ENCODE measurements around the gene CORO2B. TPM values are rescaled to one million over a fixed set of nuclear protein-coding genes. Genes with fewer than 3 reads are reported as not detected.

The CORO2B gene
- total RNA-seq, 1 donor from 2014 or later: 3.9 TPM

DNA sequence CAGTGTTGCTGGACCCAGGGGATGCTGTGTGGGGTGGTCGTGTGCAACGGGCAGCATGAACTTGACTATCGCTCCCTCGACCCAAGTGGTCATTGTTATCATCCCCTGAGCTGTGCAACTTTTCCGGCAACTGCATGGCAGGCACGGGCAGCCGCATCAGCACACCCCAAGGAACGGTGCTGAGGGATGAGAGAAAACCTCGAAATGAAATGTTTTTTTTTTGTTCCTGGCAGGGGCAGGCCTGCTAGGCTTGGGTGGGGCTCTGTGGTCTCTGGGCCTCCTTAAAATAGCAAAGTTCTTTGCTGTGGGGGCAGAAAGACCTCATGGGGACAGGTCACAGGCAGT, 51.4 kb downstream of the CORO2B start:
- Mint-ChIP-seq H3K27ac (no peak overlapping the region), H3K9me3 (no peaks in the 10 kb centered on the region), H3K4me3 (no peak overlapping the region), H3K4me1 (ENCODE audit: unreplicated experiment) (peaks cover 14% of the 10 kb centered on the region), H3K27me3 (peaks cover 17% of the 10 kb centered on the region), H3K36me3 (no peaks in the 10 kb centered on the region)
- DNase-seq (ENCODE audit: extremely low spot score, unreplicated experiment): no peak
- TF ChIP-seq, protein P1, sequence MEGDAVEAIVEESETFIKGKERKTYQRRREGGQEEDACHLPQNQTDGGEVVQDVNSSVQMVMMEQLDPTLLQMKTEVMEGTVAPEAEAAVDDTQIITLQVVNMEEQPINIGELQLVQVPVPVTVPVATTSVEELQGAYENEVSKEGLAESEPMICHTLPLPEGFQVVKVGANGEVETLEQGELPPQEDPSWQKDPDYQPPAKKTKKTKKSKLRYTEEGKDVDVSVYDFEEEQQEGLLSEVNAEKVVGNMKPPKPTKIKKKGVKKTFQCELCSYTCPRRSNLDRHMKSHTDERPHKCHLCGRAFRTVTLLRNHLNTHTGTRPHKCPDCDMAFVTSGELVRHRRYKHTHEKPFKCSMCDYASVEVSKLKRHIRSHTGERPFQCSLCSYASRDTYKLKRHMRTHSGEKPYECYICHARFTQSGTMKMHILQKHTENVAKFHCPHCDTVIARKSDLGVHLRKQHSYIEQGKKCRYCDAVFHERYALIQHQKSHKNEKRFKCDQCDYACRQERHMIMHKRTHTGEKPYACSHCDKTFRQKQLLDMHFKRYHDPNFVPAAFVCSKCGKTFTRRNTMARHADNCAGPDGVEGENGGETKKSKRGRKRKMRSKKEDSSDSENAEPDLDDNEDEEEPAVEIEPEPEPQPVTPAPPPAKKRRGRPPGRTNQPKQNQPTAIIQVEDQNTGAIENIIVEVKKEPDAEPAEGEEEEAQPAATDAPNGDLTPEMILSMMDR (conservative IDR thresholded peaks at IDR 0.05): no peak

DNA sequence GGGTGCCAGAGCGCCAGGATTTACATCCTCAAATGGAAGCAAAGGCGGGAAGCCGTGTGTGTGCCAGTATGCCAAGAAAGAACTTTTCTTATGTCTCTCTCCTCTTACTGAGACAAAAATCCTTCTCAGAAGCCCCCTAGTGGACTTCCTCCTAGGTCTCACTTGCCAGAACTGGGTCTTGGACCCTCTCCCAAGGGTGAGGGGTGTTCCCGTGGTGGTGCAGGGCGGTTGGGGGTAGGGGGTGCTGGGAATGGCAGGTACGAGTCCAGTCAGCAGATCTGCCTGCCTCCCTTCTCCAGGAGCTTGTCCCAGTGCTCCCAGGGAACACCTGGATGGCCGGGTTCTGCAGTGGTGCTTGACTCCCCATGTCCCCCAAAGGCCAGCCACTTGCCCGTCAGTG, 52.0 kb downstream of the CORO2B start:
- H3K9me3 Mint-ChIP-seq: no peaks in the 10 kb centered on the region
- no peak overlapping the region for H3K4me3 Mint-ChIP-seq
- H3K27ac Mint-ChIP-seq: no peak overlapping the region
- peaks cover 15% of the 10 kb centered on the region for H3K27me3 Mint-ChIP-seq
- TF ChIP-seq, protein P1 (conservative IDR thresholded peaks at IDR 0.05): peak; percentile 32
- no peak for DNase-seq (ENCODE audit: extremely low spot score, unreplicated experiment)
- peaks cover 18% of the 10 kb centered on the region for H3K4me1 Mint-ChIP-seq (ENCODE audit: unreplicated experiment)
- no peaks in the 10 kb centered on the region for H3K36me3 Mint-ChIP-seq

DNA sequence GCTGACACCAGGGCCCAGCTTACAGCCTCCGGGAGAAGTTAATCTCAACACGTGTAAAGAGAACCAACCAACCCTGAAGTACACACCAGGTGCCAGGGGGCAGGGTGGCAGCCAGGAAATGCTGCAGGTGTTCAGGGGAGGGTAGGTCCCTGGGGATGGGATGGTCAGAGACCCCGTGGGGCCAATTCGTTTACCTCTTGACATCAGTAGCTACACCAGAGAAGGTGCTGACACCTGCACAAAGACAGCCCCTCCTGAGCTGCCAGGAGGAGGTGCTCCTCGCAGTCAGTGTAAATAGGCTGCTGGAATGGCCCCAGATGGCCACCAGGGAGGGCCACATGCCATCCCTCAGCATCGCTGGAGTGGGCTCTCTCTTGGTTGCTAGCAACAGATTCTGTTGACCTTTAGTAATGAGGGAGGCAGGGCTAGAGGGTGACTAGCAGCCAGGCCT, 52.8 kb downstream of the CORO2B start:
- peaks cover 16% of the 10 kb centered on the region for H3K27me3 Mint-ChIP-seq
- DNase-seq (ENCODE audit: extremely low spot score, unreplicated experiment): no peak
- TF ChIP-seq, protein P1 (conservative IDR thresholded peaks at IDR 0.05): no peak
- H3K9me3 Mint-ChIP-seq: no peaks in the 10 kb centered on the region
- H3K4me1 Mint-ChIP-seq (ENCODE audit: unreplicated experiment): peaks cover 21% of the 10 kb centered on the region
- H3K36me3 Mint-ChIP-seq: no peaks in the 10 kb centered on the region
- H3K27ac Mint-ChIP-seq: no peak overlapping the region
- H3K4me3 Mint-ChIP-seq: no peak overlapping the region

DNA sequence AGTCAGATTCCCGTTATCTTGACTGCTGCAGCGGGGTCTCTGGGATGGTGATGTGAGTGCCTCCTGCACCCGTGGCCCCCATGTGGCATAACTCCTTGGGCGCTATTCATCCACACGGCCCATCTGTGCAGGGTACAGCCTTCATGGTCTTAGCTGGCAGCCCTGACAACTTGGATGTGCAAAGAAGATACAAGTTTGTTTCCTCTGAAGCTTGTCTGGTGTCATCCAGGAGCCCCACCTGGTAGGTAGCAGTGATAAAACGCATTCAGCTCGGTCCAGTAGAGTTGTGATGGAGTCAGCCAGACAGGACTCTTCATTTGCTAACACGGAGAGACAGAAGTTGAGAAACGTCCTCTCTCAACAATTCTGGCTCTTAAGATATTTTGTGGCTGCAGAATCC, 53.3 kb downstream of the CORO2B start:
- Mint-ChIP-seq H3K9me3 (no peaks in the 10 kb centered on the region), H3K4me3 (no peak overlapping the region), H3K27me3 (peaks cover 17% of the 10 kb centered on the region), H3K36me3 (no peaks in the 10 kb centered on the region), H3K4me1 (ENCODE audit: unreplicated experiment) (peaks cover 22% of the 10 kb centered on the region), H3K27ac (no peak overlapping the region)
- DNase-seq (ENCODE audit: extremely low spot score, unreplicated experiment): no peak
- TF ChIP-seq, protein P1 (conservative IDR thresholded peaks at IDR 0.05): no peak

DNA sequence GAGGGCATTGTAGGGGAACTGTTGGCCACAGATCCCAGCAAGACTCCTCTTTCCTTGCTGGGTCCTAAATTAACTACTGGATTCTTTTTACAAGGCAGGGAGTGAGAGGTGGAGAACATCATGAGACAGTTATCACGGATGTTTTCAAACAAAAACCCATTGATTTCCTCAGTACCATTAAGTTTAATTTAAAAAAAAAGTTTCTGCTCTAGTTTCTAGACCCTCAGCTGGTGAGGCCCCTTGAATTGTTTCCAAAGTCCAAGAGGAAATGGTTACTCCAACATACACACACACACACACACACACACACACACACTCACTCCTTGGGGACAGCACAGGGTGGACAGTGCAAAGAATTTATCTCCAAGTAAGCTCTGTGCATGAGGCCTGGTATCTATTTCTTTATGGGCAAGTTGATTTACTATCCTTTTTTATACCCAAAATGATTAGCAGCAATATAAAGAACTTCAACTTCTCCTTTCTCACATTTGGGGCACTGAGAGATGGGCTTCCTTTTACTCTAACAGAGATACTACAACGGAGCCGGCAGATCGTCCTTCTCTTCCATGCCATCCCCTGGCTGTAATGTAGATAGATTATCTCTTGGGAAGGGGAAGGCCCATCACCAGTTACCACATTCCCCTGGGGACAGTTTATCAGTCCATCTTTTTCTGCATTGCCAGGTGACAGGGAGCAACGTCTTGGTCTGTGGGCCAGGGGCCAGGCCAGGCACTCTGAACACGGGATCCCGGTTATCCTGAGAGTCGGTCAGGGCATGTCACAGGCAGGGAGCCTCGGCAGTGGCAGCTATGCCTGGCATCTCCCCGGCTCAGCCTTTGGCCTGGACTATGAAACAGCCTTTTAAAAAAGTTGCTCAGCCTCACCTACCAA, 54.7 kb downstream of the CORO2B start:
- no peaks in the 10 kb centered on the region for H3K9me3 Mint-ChIP-seq
- no peak for DNase-seq (ENCODE audit: extremely low spot score, unreplicated experiment)
- TF ChIP-seq, protein P1 (conservative IDR thresholded peaks at IDR 0.05): no peak
- peaks cover 34% of the 10 kb centered on the region for H3K4me1 Mint-ChIP-seq (ENCODE audit: unreplicated experiment)
- H3K27me3 Mint-ChIP-seq: peaks cover 12% of the 10 kb centered on the region
- no peak overlapping the region for H3K4me3 Mint-ChIP-seq
- H3K27ac Mint-ChIP-seq: no peak overlapping the region
- no peaks in the 10 kb centered on the region for H3K36me3 Mint-ChIP-seq

All from type B pancreatic cell (in vitro differentiated cells).